MM.1S (cell line): ENCODE measurements around the gene HEXIM1.
A peak's percentile ranks its signal among the peaks of the same experiment; 100 is the strongest.

Experiments used
- DNase-seq: peaks from one replicate; pipeline ENCODE4 v3.0.0-alpha.2; 2015
- H2AFZ ChIP-seq: fragments of 300-600 bp; sonication (generic); 2 replicates; pipeline ENCODE4 v1.6.0; 2016; ENCODE audit warnings: antibody characterized with exemption, low read length
- H3F3A ChIP-seq: fragments of 300-600 bp; sonication (generic); 2 replicates; pipeline ENCODE4 v1.6.1; 2016; ENCODE audit warnings: mild to moderate bottlenecking, antibody characterized with exemption, low read length, moderate library complexity, mixed read lengths; ENCODE audit not compliant: insufficient read depth
- H3K27ac ChIP-seq: fragments of 300-600 bp; sonication (generic); 2 replicates; pipeline ENCODE4 v1.5.1; 2016; ENCODE audit warnings: mild to moderate bottlenecking, low read length
- H3K27me3 ChIP-seq: fragments of 300-600 bp; sonication (generic); replicated peaks from 2 replicates; pipeline ENCODE4 v1.6.0; 2016; ENCODE audit warnings: low read length; ENCODE audit not compliant: insufficient read depth
- H3K36me3 ChIP-seq: fragments of 300-600 bp; sonication (generic); replicated peaks from 2 replicates; pipeline ENCODE4 v1.6.1; 2016; ENCODE audit warnings: mild to moderate bottlenecking, low read length, mixed read lengths; ENCODE audit not compliant: insufficient read depth
- H3K4me1 ChIP-seq: fragments of 300-600 bp; sonication (generic); 2 replicates; pipeline ENCODE4 v1.6.1; 2016; ENCODE audit warnings: low read length, mixed read lengths
- H3K4me2 ChIP-seq: fragments of 300-600 bp; sonication (generic); 2 replicates; pipeline ENCODE4 v1.6.0; 2016; ENCODE audit warnings: low read depth, low read length
- H3K4me3 ChIP-seq: fragments of 300-600 bp; sonication (generic); 2 replicates; pipeline ENCODE4 v1.5.1; 2016; ENCODE audit warnings: low read length, mixed read lengths
- H3K79me2 ChIP-seq: fragments of 300-600 bp; sonication (generic); 2 replicates; pipeline ENCODE4 v1.6.1; 2016; ENCODE audit warnings: mixed run types, low read length, mixed read lengths
- H3K9ac ChIP-seq: fragments of 300-600 bp; sonication (generic); 2 replicates; pipeline ENCODE4 v1.6.1; 2016; ENCODE audit warnings: low read length, mixed read lengths
- H3K9me2 ChIP-seq: fragments of 300-600 bp; sonication (generic); replicated peaks from 2 replicates; pipeline ENCODE4 v1.6.1; 2016; ENCODE audit warnings: mild to moderate bottlenecking, low read length, mixed read lengths; ENCODE audit not compliant: insufficient read depth
- H3K9me3 ChIP-seq: fragments of 300-600 bp; sonication (generic); replicated peaks from 2 replicates; pipeline ENCODE4 v1.6.1; 2016; ENCODE audit warnings: mild to moderate bottlenecking, low read length, mixed read lengths; ENCODE audit not compliant: insufficient read depth
- H4K20me1 ChIP-seq: fragments of 300-600 bp; sonication (generic); 2 replicates; pipeline ENCODE4 v1.6.1; 2016; ENCODE audit warnings: mild to moderate bottlenecking, low read length, moderate library complexity, mixed read lengths; ENCODE audit not compliant: insufficient read depth
- CTCF ChIP-seq: fragments of 300-600 bp; sonication (generic); IDR thresholded peaks from 2 replicates; pipeline ENCODE4 v1.5.1; 2016; ENCODE audit warnings: antibody characterized with exemption, low read length, mixed read lengths
- EZH2 ChIP-seq: fragments of 300-600 bp; sonication (generic); optimal IDR thresholded peaks from 2 replicates; pipeline ENCODE3; 2017; ENCODE audit warnings: low read depth, mild to moderate bottlenecking, antibody characterized with exemption, low read length, mixed read lengths
- EZH2phosphoT487 ChIP-seq: fragments of 300-600 bp; sonication (generic); IDR thresholded peaks from 2 replicates; pipeline ENCODE4 v1.6.1; 2018; ENCODE audit warnings: antibody characterized with exemption, low read length

HEXIM1 gene

GRCh38 chr17:45195424-45195823 lies 47.1 kb downstream of the HEXIM1 start:
- no peak for TF ChIP-seq EZH2
- Histone ChIP-seq H3F3A (peaks cover 3% of the 10 kb centered on the region; the same call in 1 of the 2 replicates), H3K79me2 (no peaks in the 10 kb centered on the region), H3K36me3 (no peaks in the 10 kb centered on the region), H3K4me1 (no peaks in the 10 kb centered on the region), H3K27me3 (no peaks in the 10 kb centered on the region), H3K9me2 (no peaks in the 10 kb centered on the region), H2AFZ (no peak overlapping the region), H3K9me3 (no peaks in the 10 kb centered on the region), H4K20me1 (no peaks in the 10 kb centered on the region), H3K9ac (no peak overlapping the region), H3K4me2 (no peak overlapping the region), H3K4me3 (no peak overlapping the region), H3K27ac (no peak overlapping the region)
- no peak for DNase-seq

GRCh38 chr17:45197108-45197507 lies 48.8 kb downstream of the HEXIM1 start:
- Histone ChIP-seq H3K4me1 (no peaks in the 10 kb centered on the region), H3K79me2 (no peaks in the 10 kb centered on the region), H4K20me1 (no peaks in the 10 kb centered on the region), H3F3A (peaks cover 3% of the 10 kb centered on the region; the same call in 1 of the 2 replicates), H3K4me3 (no peak overlapping the region), H3K9me3 (no peaks in the 10 kb centered on the region), H3K9ac (no peak overlapping the region), H3K4me2 (no peak overlapping the region), H3K9me2 (no peaks in the 10 kb centered on the region), H3K27ac (no peak overlapping the region), H3K36me3 (no peaks in the 10 kb centered on the region), H2AFZ (no peak overlapping the region), H3K27me3 (no peaks in the 10 kb centered on the region)
- DNase-seq: no peak
- no peak for TF ChIP-seq EZH2
- TF ChIP-seq CTCF: no peak
- no peak for TF ChIP-seq EZH2phosphoT487

GRCh38 chr17:45197555-45198334 lies 49.5 kb downstream of the HEXIM1 start:
- Histone ChIP-seq H3K27me3 (no peaks in the 10 kb centered on the region), H3K4me3 (no peak overlapping the region), H3K4me1 (no peaks in the 10 kb centered on the region), H3K4me2 (no peak overlapping the region), H3K9ac (no peak overlapping the region), H3K79me2 (no peaks in the 10 kb centered on the region), H3K36me3 (no peaks in the 10 kb centered on the region), H2AFZ (peak overlapping the region; percentile 46; the same call in 1 of the 2 replicates), H3F3A (peaks cover 3% of the 10 kb centered on the region; the same call in 1 of the 2 replicates), H3K9me3 (no peaks in the 10 kb centered on the region), H4K20me1 (no peaks in the 10 kb centered on the region), H3K9me2 (no peaks in the 10 kb centered on the region), H3K27ac (no peak overlapping the region)
- DNase-seq: peak; percentile 88
- no peak for TF ChIP-seq EZH2
- TF ChIP-seq CTCF: peak; percentile 99
- TF ChIP-seq EZH2phosphoT487: no peak

GRCh38 chr17:45200701-45201100 lies 52.4 kb downstream of the HEXIM1 start:
- Histone ChIP-seq H3F3A (peaks cover 3% of the 10 kb centered on the region; the same call in 1 of the 2 replicates), H2AFZ (no peak overlapping the region), H3K4me2 (no peak overlapping the region), H3K9me3 (no peaks in the 10 kb centered on the region), H3K4me1 (no peaks in the 10 kb centered on the region), H3K9me2 (no peaks in the 10 kb centered on the region), H3K9ac (no peak overlapping the region), H3K36me3 (no peaks in the 10 kb centered on the region), H3K27ac (no peak overlapping the region), H3K27me3 (no peaks in the 10 kb centered on the region), H3K79me2 (no peaks in the 10 kb centered on the region), H3K4me3 (no peak overlapping the region), H4K20me1 (no peaks in the 10 kb centered on the region)
- TF ChIP-seq EZH2 (no peak), EZH2phosphoT487 (no peak), CTCF (no peak)
- DNase-seq: no peak
